Caco-2 (cell line): ENCODE data around the gene ANP32A. TPM values are rescaled to one million over a fixed set of nuclear protein-coding genes. Genes with fewer than 3 reads are reported as not detected.

Experiments used
- BruUV-seq: library from RNA; stranded (reverse); fragments of 400-500 nt; replicated peaks from 2 replicates; lab custom pipeline; 2021; lab: Mats Ljungman, UMichigan
- CTCF ChIA-PET: fragments of 300-600 bp; sonication (Branson Sonifier 250); formaldehyde crosslinking; loops from one replicate; lab custom pipeline; 2022; ENCODE audit warnings: antibody characterized with exemption; lab: Charles Lee
- POLR2A ChIA-PET: fragments of 300-600 bp; sonication (Branson Sonifier 250); formaldehyde crosslinking; loops from one replicate; lab custom pipeline; 2022; ENCODE audit warnings: antibody characterized with exemption; lab: Charles Lee
- DNase-seq, 2 experiments: peaks; one replicate each; pipeline versions ENCODE4 v3.0.0 to v3.0.0-alpha.2; 2020 to 2022
- H3K27me3 ChIP-seq: replicated peaks from 2 replicates; pipeline ENCODE4 v1.6.0; 2011; ENCODE audit warnings: low read length; ENCODE audit not compliant: control insufficient read depth, insufficient read depth
- H3K36me3 ChIP-seq: 2 replicates; pipeline ENCODE4 v1.5.1; 2011; ENCODE audit warnings: low read length; ENCODE audit not compliant: control insufficient read depth, insufficient read depth
- H3K4me1 ChIP-seq: fragments of 250-450 bp; sonication (Bioruptor Pico); 2 replicates; pipeline ENCODE4 v1.5.1; 2020; ENCODE audit warnings: mild to moderate bottlenecking
- H3K4me3 ChIP-seq: 2 replicates; pipeline ENCODE4 v1.5.1; 2011; ENCODE audit warnings: low read depth, mild to moderate bottlenecking, control low read depth, low read length
- H3K9me3 ChIP-seq: fragments of 250-450 bp; sonication (Bioruptor Pico); 2 replicates; pipeline ENCODE4 v1.5.1; 2020; ENCODE audit warnings: mild to moderate bottlenecking, moderate library complexity
- H3K27ac Mint-ChIP-seq: one replicate; pipeline ENCODE4 v1.8.0; 2022; ENCODE audit warnings: mixed read lengths; ENCODE audit not compliant: unreplicated experiment
- H3K27me3 Mint-ChIP-seq: one replicate; pipeline ENCODE4 v1.8.0; 2022; ENCODE audit warnings: mixed read lengths; ENCODE audit not compliant: insufficient read depth, unreplicated experiment
- H3K36me3 Mint-ChIP-seq: one replicate; pipeline ENCODE4 v1.8.0; 2022; ENCODE audit warnings: mild to moderate bottlenecking, mixed read lengths; ENCODE audit not compliant: insufficient read depth, unreplicated experiment
- H3K4me1 Mint-ChIP-seq: one replicate; pipeline ENCODE4 v1.8.0; 2022; ENCODE audit warnings: low read depth, mixed read lengths; ENCODE audit not compliant: unreplicated experiment
- H3K4me3 Mint-ChIP-seq: one replicate; pipeline ENCODE4 v1.8.0; 2022; ENCODE audit warnings: mild to moderate bottlenecking, moderate library complexity, mixed read lengths; ENCODE audit not compliant: unreplicated experiment
- H3K9me3 Mint-ChIP-seq: one replicate; pipeline ENCODE4 v1.8.0; 2022; ENCODE audit warnings: mixed read lengths; ENCODE audit not compliant: unreplicated experiment
- CTCF ChIP-seq, 2 experiments: fragments of 200-600 bp in 1 of 2; IDR thresholded peaks; 1 replicate in 1 of 2; 2 replicates in 1 of 2; pipeline versions ENCODE4 v1.5.1 to v1.8.0; 2011 to 2022; ENCODE audit warnings: antibody characterized with exemption in 1 of 2, control low read depth in 1 of 2, inconsistent platforms in 1 of 2, low read depth in 1 of 2, low read length in 1 of 2, mild to moderate bottlenecking in 1 of 2, moderate library complexity in 1 of 2; ENCODE audit not compliant: insufficient read depth in 1 of 2, severe bottlenecking in 1 of 2, unreplicated experiment in 1 of 2
- intact Hi-C: fragments of 100-400 bp; cut with micrococcal nuclease; formaldehyde crosslinking; loops from one replicate; pipeline ENCODE4 v1.10.0; 2022; ENCODE audit not compliant: unreplicated experiment
- total RNA-seq: library from RNA; stranded (reverse); gene quantifications from 2 replicates; pipeline ENCODE4 v1.2.3, GENCODE V29; 2022

Gene ANP32A
- total RNA-seq, 1 experiment from 2014 or later, result 169 TPM

- Histone ChIP-seq H3K36me3 (no peaks in the 10 kb centered on the region), H3K27me3 (no peaks in the 10 kb centered on the region), H3K4me1 (peaks cover 10% of the 10 kb centered on the region; the same call in 1 of the 2 replicates), H3K4me3 (no peak overlapping the region), H3K9me3 (no peaks in the 10 kb centered on the region)
- TF ChIP-seq CTCF (IDR thresholded peaks at IDR 0.05; ENCODE audit: insufficient read depth in 1 of 2, low read depth in 1 of 2, low read length in 1 of 2, severe bottlenecking in 1 of 2, unreplicated experiment in 1 of 2), result no peak
- H3K27me3 Mint-ChIP-seq, result no peaks in the 10 kb centered on the region
- no peaks in the 10 kb centered on the region for H3K9me3 Mint-ChIP-seq
- H3K4me1 Mint-ChIP-seq, result peaks cover 21% of the 10 kb centered on the region
- no peak overlapping the region for H3K4me3 Mint-ChIP-seq
- peak overlapping the region; percentile 56 for H3K27ac Mint-ChIP-seq
- intact Hi-C loops, result no loop called here
- no TSS peak for BruUV-seq
- ChIA-PET CTCF (no interaction called here), POLR2A (no interaction called here)
- peaks cover 40% of the 10 kb centered on the region for H3K36me3 Mint-ChIP-seq
- no peak for DNase-seq
Observed at GRCh38 chr15:68808091-68808490, 12.6 kb downstream of the ANP32A start.

- Mint-ChIP-seq H3K27me3 (no peaks in the 10 kb centered on the region), H3K9me3 (no peaks in the 10 kb centered on the region), H3K4me1 (peaks cover 13% of the 10 kb centered on the region), H3K36me3 (peaks cover 40% of the 10 kb centered on the region), H3K4me3 (no peak overlapping the region), H3K27ac (peak overlapping the region; percentile 40)
- Histone ChIP-seq H3K36me3 (no peaks in the 10 kb centered on the region), H3K9me3 (no peaks in the 10 kb centered on the region), H3K4me1 (0 out of 2 replicates have a peak, but pooled peaks cover 1% of the 10 kb centered on the region), H3K4me3 (no peak overlapping the region), H3K27me3 (no peaks in the 10 kb centered on the region)
- no peak for DNase-seq
- TF ChIP-seq CTCF (IDR thresholded peaks at IDR 0.05; ENCODE audit: insufficient read depth in 1 of 2, low read depth in 1 of 2, low read length in 1 of 2, severe bottlenecking in 1 of 2, unreplicated experiment in 1 of 2), result no peak
- POLR2A ChIA-PET, result interaction anchor here (0.6 kb wide), 2 partner anchors 8 to 519 kb away, joined by 3 to 11 read pairs; no protein-coding TSS in a partner anchor
- CTCF ChIA-PET, result interaction anchor here (0.8 kb wide), 1 partner anchor 19 kb away, joined by 3 read pairs; no protein-coding TSS in a partner anchor
- intact Hi-C loops, result no loop called here
- no TSS peak for BruUV-seq
Observed at GRCh38 chr15:68807249-68807648, 13.4 kb downstream of the ANP32A start.

DNA sequence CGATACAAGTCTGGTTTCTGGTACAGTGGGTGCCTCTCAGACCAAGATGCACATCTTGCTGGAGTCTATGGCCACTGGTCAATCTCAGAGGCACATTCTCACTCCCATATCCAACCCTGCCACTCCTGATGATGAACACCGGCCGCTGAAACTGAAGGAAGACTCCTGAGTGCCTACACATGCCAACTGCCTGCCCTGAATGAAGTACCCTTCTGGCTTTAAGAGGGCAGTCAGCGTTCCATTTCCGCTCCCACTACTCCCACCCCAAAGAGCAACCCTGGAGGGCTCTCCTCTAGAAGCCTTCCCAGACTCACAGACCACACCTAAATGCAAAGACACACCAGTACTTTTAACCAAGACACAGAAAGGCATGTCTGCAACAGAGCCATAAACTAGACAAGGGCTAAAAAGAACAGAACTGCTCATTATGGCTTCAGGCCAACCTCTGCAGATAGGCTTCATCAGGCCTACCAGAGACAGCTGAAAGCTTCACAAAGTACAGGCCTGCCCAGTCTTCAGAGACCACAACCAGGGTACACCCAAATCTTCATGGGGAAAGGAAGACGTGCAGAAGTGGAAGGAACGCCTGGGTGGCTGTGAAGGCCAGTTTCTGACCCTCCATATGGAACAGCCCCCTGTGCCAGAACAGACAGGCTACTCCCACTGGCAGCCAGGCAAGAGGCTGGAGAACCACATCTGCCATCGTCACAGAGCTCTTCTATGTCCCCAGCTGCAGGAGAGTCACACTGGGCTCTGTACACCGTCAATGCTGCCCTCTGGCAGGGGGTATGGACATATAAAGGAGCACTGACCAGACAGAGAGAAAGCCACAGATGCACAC, 14.3 kb downstream of the ANP32A start:
- ChIA-PET POLR2A (interaction anchor here (0.6 kb wide), 2 partner anchors 9 to 519 kb away, joined by 3 to 11 read pairs; no protein-coding TSS in a partner anchor), CTCF (interaction anchor here (0.8 kb wide), 1 partner anchor 18 kb away, joined by 3 read pairs; no protein-coding TSS in a partner anchor)
- Histone ChIP-seq H3K4me1 (no peaks in the 10 kb centered on the region), H3K4me3 (no peak overlapping the region), H3K36me3 (no peaks in the 10 kb centered on the region), H3K9me3 (no peaks in the 10 kb centered on the region), H3K27me3 (no peaks in the 10 kb centered on the region)
- no peak for DNase-seq
- Mint-ChIP-seq H3K27ac (peak overlapping the region; percentile 40), H3K27me3 (no peaks in the 10 kb centered on the region), H3K36me3 (peaks cover 45% of the 10 kb centered on the region), H3K4me1 (peaks cover 10% of the 10 kb centered on the region), H3K4me3 (no peak overlapping the region), H3K9me3 (no peaks in the 10 kb centered on the region)
- BruUV-seq, result no TSS peak
- intact Hi-C loops, result no loop called here
- no peak for TF ChIP-seq CTCF (IDR thresholded peaks at IDR 0.05; ENCODE audit: insufficient read depth in 1 of 2, low read depth in 1 of 2, low read length in 1 of 2, severe bottlenecking in 1 of 2, unreplicated experiment in 1 of 2)
